Adipocyte (in vitro differentiated cells): ENCODE results near the gene APBA2.

ENCODE experiments used
- DNase-seq: peaks from one replicate; pipeline ENCODE4 v3.0.0-alpha.2; 2015; ENCODE audit warnings: low read depth
- H3K27me3 ChIP-seq: replicated peaks from 2 replicates; pipeline ENCODE4 v1.7.0; 2013; ENCODE audit warnings: mild to moderate bottlenecking, low read length, moderate library complexity; ENCODE audit not compliant: control insufficient read depth, insufficient read depth
- H3K36me3 ChIP-seq: 2 replicates; pipeline ENCODE4 v1.7.0; 2013; ENCODE audit warnings: low read length, mild to moderate bottlenecking, moderate library complexity; ENCODE audit not compliant: control insufficient read depth, insufficient read depth, severe bottlenecking
- H3K4me1 ChIP-seq: 2 replicates; pipeline ENCODE4 v1.7.0; 2013; ENCODE audit warnings: mild to moderate bottlenecking, low read length, moderate library complexity; ENCODE audit not compliant: control insufficient read depth, insufficient read depth
- H3K4me3 ChIP-seq: 2 replicates; pipeline ENCODE4 v1.7.0; 2013; ENCODE audit warnings: mild to moderate bottlenecking, low read length, moderate library complexity
- H3K9ac ChIP-seq: 2 replicates; pipeline ENCODE4 v1.7.0; 2013; ENCODE audit warnings: mild to moderate bottlenecking, low read length, moderate library complexity
- H3K9me3 ChIP-seq: 2 replicates; pipeline ENCODE4 v1.7.0; 2013; ENCODE audit warnings: mild to moderate bottlenecking, low read length, moderate library complexity; ENCODE audit not compliant: control insufficient read depth

APBA2 gene

GRCh38 chr15:28996953-28997352, 111.2 kb downstream of the APBA2 start:
- peaks cover 8% of the 10 kb centered on the region for H3K27me3 ChIP-seq
- no peak overlapping the region for H3K9ac ChIP-seq
- H3K36me3 ChIP-seq, result no peaks in the 10 kb centered on the region
- no peaks in the 10 kb centered on the region for H3K4me1 ChIP-seq
- H3K4me3 ChIP-seq, result no peak overlapping the region
- no peaks in the 10 kb centered on the region for H3K9me3 ChIP-seq
- DNase-seq, result no peak

- Histone ChIP-seq H3K4me3 (no peak overlapping the region), H3K36me3 (no peaks in the 10 kb centered on the region), H3K9me3 (no peaks in the 10 kb centered on the region), H3K27me3 (peaks cover 10% of the 10 kb centered on the region), H3K4me1 (no peaks in the 10 kb centered on the region), H3K9ac (no peak overlapping the region)
- no peak for DNase-seq
Observed at GRCh38 chr15:28997791-28998190, 112.0 kb downstream of the APBA2 start.

GRCh38 chr15:28998511-28998910, 112.7 kb downstream of the APBA2 start:
- H3K27me3 ChIP-seq, result peaks cover 10% of the 10 kb centered on the region
- no peaks in the 10 kb centered on the region for H3K4me1 ChIP-seq
- no peak overlapping the region for H3K4me3 ChIP-seq
- no peak overlapping the region for H3K9ac ChIP-seq
- H3K9me3 ChIP-seq, result no peaks in the 10 kb centered on the region
- no peaks in the 10 kb centered on the region for H3K36me3 ChIP-seq
- DNase-seq, result no peak

GRCh38 chr15:29003191-29003839, 117.5 kb downstream of the APBA2 start:
- no peak overlapping the region for H3K9ac ChIP-seq
- no peak overlapping the region for H3K4me3 ChIP-seq
- DNase-seq, result no peak
- H3K4me1 ChIP-seq, result no peaks in the 10 kb centered on the region
- H3K36me3 ChIP-seq, result no peaks in the 10 kb centered on the region
- peaks cover 3% of the 10 kb centered on the region for H3K9me3 ChIP-seq
- peaks cover 6% of the 10 kb centered on the region for H3K27me3 ChIP-seq

- Histone ChIP-seq H3K9me3 (peaks cover 3% of the 10 kb centered on the region), H3K36me3 (no peaks in the 10 kb centered on the region)
Observed at GRCh38 chr15:29003840-29004233, 118.1 kb downstream of the APBA2 start.

GRCh38 chr15:29005931-29006330, 120.2 kb downstream of the APBA2 start:
- Histone ChIP-seq H3K4me3 (no peak overlapping the region), H3K4me1 (no peaks in the 10 kb centered on the region), H3K36me3 (no peaks in the 10 kb centered on the region), H3K9me3 (peaks cover 3% of the 10 kb centered on the region), H3K9ac (no peak overlapping the region), H3K27me3 (peaks cover 6% of the 10 kb centered on the region)
- no peak for DNase-seq

More at GRCh38 chr15:29003840-29004233, 118.1 kb downstream of the APBA2 start:
- Histone ChIP-seq H3K9ac (no peak overlapping the region), H3K4me1 (no peaks in the 10 kb centered on the region), H3K4me3 (no peak overlapping the region), H3K27me3 (peaks cover 6% of the 10 kb centered on the region)
- no peak for DNase-seq

GRCh38 chr15:29008846-29009245, 123.1 kb downstream of the APBA2 start:
- DNase-seq, result no peak
- H3K36me3 ChIP-seq, result no peaks in the 10 kb centered on the region
- H3K9me3 ChIP-seq, result peaks cover 3% of the 10 kb centered on the region
- no peak overlapping the region for H3K4me3 ChIP-seq
- peaks cover 3% of the 10 kb centered on the region for H3K27me3 ChIP-seq
- peaks cover 3% of the 10 kb centered on the region for H3K4me1 ChIP-seq
- H3K9ac ChIP-seq, result no peak overlapping the region

GRCh38 chr15:29012097-29012496, 126.3 kb downstream of the APBA2 start:
- H3K4me3 ChIP-seq, result no peak overlapping the region
- peaks cover 5% of the 10 kb centered on the region for H3K4me1 ChIP-seq
- no peaks in the 10 kb centered on the region for H3K36me3 ChIP-seq
- H3K9me3 ChIP-seq, result no peaks in the 10 kb centered on the region
- no peak for DNase-seq
- no peak overlapping the region for H3K9ac ChIP-seq
- H3K27me3 ChIP-seq, result peaks cover 2% of the 10 kb centered on the region

GRCh38 chr15:29014493-29014892, 128.7 kb downstream of the APBA2 start:
- H3K27me3 ChIP-seq, result peaks cover 12% of the 10 kb centered on the region
- no peak overlapping the region for H3K9ac ChIP-seq
- no peak overlapping the region for H3K4me3 ChIP-seq
- H3K4me1 ChIP-seq, result peaks cover 5% of the 10 kb centered on the region
- H3K9me3 ChIP-seq, result no peaks in the 10 kb centered on the region
- DNase-seq, result no peak
- H3K36me3 ChIP-seq, result no peaks in the 10 kb centered on the region

- no peak for DNase-seq
- Histone ChIP-seq H3K4me3 (no peak overlapping the region), H3K4me1 (peaks cover 5% of the 10 kb centered on the region), H3K9ac (no peak overlapping the region), H3K9me3 (no peaks in the 10 kb centered on the region), H3K36me3 (no peaks in the 10 kb centered on the region), H3K27me3 (peaks cover 18% of the 10 kb centered on the region)
Observed at GRCh38 chr15:29016518-29016917, 130.7 kb downstream of the APBA2 start.

- DNase-seq, result no peak
- H3K9ac ChIP-seq, result no peak overlapping the region
- peaks cover 18% of the 10 kb centered on the region for H3K27me3 ChIP-seq
- H3K9me3 ChIP-seq, result no peaks in the 10 kb centered on the region
- H3K4me3 ChIP-seq, result no peak overlapping the region
- peaks cover 5% of the 10 kb centered on the region for H3K4me1 ChIP-seq
- H3K36me3 ChIP-seq, result no peaks in the 10 kb centered on the region
Observed at GRCh38 chr15:29018120-29018805, 132.5 kb downstream of the APBA2 start.
